Measurements from ENCODE around the gene RAB14.

Gene RAB14

DNA sequence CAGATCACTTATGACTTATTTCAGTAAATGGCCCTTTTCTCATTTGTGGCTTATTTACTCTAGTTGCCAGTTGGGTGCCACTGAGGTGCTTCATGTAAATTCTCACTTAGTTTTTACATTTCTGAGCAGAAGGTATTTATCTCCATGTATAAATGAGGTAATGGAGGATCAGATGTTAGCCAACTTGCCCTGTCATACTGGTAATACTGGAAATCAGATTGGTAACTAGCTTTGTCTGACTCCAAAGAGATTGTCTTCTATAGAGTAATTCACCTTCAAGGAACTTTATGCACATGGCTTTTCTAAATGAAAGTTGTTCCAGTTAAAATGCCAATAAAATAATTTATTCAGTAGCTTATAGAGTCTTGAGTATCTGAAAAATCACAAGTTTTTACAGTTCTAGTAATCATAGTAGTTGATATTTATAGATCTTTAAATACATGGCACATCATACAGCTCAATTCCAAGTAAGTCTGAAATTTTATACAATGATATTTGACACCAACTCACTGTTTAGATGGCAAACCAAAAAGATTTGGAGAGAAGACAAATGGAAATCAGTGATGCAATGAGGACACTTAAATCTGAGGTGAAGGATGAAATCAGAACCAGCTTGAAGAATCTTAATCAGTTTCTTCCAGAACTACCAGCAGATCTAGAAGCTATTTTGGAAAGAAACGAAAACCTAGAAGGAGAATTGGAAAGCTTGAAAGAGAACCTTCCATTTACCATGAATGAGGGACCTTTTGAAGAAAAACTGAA lies 28.8 kb downstream of the RAB14 start:
- TF ChIP-seq ZNF274 (IDR thresholded peaks at IDR 0.05; ENCODE audit: low read depth, low read length), result no peak
- H3K4me3 ChIP-seq (ENCODE audit: low read length), result no peak overlapping the region

DNA sequence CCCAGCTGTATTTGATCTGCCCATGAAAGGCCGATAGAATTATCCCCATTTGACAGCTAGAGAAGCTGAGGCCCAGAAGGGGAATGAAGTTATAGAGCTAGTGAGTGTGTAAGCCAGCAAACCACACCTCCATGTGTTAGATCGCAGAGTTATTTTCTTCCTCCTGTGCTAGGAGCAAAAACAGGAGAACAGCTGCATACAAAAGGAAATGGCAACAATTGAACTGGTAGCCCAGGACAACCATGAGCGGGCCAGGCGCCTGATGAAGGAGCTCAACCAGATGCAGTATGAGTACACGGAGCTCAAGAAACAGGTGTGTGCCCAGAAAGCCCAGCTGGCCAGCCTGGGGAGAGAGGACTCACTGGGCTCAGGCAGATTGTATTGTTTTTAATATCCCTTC lies 30.4 kb downstream of the RAB14 start:
- no peak for TF ChIP-seq ZNF274 (IDR thresholded peaks at IDR 0.05; ENCODE audit: low read depth, low read length)

DNA sequence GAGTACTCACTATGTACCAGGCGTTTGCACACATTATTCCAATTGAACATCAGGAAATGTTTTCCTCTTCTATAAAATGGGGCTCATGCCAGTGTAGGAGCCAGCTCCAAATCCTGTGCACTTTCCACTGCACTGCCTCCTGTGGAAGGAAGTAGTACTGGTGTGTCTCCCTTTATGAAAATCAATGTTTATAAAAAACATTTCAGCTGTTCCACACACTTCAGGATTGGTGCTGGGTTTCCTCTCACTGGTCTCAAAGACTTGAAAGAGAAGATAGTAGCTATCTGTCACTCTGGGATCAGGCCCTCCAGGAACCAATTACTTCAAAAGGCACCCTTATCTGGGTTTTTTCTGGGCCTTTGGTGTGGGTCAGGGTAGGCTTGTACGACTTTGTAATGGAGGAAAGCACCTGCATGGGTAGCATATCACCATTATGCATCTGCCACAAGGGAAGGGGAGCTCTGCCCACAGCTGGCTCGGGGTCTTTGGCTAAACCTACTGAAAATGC lies 32.5 kb downstream of the RAB14 start:
- no peak for TF ChIP-seq ZNF274 (IDR thresholded peaks at IDR 0.05; ENCODE audit: low read depth, low read length)
- no peak overlapping the region for H3K4me3 ChIP-seq (ENCODE audit: low read length)

More for the DNA sequence above, 30.4 kb downstream of the RAB14 start:
- H3K4me3 ChIP-seq (ENCODE audit: low read length), result no peak overlapping the region

DNA sequence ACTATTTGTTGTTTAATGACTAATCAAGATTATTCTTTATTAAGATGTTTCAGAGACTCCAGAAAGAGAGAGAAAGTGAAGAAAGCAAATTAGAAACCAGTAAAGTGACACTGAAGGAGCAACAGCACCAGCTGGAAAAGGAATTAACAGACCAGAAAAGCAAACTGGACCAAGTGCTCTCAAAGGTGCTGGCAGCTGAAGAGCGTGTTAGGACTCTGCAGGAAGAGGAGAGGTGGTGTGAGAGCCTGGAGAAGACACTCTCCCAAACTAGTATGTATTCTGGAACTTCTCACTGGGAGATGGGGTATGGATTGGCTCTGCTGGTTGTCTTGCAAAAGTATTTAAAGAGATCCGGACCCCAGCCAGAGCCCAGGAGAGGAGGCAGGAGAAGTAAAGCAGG lies 33.6 kb downstream of the RAB14 start:
- no peak for TF ChIP-seq ZNF274 (IDR thresholded peaks at IDR 0.05; ENCODE audit: low read depth, low read length)
- H3K4me3 ChIP-seq (ENCODE audit: low read length), result no peak overlapping the region

DNA sequence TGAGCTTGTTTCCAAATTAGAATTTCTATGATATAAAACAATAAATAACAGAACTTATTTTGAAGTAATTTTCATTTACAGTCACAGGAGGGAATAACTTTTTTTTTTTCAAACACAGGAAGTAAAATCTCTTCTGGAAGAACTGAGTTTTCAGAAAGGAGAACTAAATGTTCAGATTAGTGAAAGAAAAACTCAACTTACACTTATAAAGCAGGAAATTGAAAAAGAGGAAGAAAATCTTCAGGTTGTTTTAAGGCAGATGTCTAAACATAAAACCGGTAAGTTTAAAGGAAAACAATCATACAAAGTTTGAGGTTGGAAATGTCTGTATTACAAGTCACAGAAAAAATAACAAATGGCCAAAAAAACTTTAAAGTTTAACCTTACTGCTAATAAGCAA lies 41.6 kb downstream of the RAB14 start:
- no peak overlapping the region for H3K4me3 ChIP-seq (ENCODE audit: low read length)

DNA sequence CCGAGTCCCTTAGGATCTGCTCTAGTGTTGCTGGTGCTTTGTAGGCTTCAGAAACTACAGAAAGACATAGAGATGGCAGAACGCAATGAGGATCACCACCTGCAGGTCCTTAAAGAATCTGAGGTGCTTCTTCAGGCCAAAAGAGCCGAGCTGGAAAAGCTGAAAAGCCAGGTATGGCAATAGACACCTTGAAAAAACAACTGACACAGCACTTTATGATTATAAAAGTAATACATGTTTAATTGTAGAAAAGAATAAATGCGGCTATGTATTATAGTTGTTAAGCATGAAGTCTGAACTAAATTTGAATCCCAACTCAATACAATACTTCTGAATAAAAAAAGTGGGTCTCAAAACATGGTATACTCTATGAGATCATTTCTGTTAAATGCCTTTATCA lies 43.7 kb downstream of the RAB14 start:
- TF ChIP-seq ZNF274 (IDR thresholded peaks at IDR 0.05; ENCODE audit: low read depth, low read length), result no peak
- H3K4me3 ChIP-seq (ENCODE audit: low read length), result no peak overlapping the region

More for the DNA sequence above, 41.6 kb downstream of the RAB14 start:
- TF ChIP-seq ZNF274 (IDR thresholded peaks at IDR 0.05; ENCODE audit: low read depth, low read length), result no peak

DNA sequence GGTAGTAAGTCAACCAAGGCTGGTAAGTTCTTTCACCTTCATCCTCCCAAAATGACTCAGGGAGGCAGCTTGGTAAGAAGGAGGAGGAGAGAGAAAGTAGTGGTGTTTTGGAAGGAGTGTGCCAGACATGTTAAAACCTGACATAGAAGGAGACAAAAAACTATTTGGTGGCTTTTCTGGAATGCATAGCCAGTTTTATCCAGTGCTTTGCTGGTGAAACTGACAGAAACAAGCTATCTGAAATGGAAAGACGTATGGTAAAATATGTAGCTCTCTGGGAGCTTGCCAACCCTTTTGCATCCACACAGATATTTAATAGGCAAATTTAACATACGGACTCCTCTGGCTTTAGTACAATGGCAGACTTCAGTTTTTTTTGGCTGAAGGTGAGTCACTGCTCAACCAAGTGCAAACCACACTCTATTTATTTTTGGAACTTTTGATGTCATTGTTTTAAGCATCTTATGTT lies 45.4 kb downstream of the RAB14 start:
- no peak for TF ChIP-seq ZNF274 (IDR thresholded peaks at IDR 0.05; ENCODE audit: low read depth, low read length)
- peak overlapping the region; percentile 31; the same call in 1 of the 2 replicates for H3K4me3 ChIP-seq (ENCODE audit: low read length)

DNA sequence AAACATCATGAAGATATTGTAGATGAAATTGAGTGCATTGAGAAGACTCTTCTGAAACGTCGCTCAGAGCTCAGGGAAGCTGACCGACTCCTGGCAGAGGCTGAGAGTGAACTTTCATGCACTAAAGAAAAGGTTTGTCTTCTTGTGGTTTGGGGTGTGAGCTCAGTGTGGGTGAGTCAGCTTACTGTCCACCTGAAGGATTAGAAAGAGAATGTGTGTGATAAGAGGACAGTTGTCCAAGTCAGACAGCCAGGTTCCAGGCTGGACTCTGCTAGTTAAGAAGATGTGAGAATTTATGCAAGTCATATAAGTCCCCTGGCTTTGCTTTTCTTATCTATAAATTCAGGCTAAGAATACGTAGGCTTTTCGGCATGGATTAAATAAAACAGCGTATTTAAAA lies 46.9 kb downstream of the RAB14 start:
- TF ChIP-seq ZNF274 (IDR thresholded peaks at IDR 0.05; ENCODE audit: low read depth, low read length), result no peak
- no peak overlapping the region for H3K4me3 ChIP-seq (ENCODE audit: low read length)

DNA sequence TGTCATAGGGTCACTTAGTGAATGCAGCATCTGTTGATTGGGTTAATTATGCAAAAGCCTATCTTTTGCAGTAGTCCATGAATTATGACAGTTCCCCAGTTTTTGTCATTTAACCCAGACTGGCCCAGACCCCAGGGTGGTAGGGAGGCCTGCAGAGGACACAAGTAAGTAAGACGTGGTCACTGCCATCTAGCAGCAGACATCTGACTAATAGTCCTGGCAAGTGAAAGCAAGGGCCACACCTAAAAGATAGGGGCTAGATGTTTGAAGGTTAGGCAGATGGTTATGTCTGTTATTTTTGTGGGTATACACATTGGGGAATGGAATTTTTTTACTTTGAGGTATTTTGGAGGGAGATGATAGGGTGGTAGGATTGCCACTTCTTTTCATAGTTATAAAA lies 48.0 kb downstream of the RAB14 start:
- TF ChIP-seq ZNF274 (IDR thresholded peaks at IDR 0.05; ENCODE audit: low read depth, low read length), result no peak
- H3K4me3 ChIP-seq (ENCODE audit: low read length), result no peak overlapping the region

DNA sequence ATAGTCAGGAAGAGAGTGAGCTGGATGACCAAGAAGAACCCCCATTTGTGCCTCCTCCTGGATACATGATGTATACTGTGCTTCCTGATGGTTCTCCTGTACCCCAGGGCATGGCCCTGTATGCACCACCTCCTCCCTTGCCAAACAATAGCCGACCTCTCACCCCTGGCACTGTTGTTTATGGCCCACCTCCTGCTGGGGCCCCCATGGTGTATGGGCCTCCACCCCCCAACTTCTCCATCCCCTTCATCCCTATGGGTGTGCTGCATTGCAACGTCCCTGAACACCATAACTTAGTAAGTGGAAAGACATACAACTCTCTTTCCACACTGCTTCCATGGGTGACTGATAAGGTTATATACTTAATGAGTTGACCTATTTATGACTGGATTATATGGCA lies 51.5 kb downstream of the RAB14 start:
- no peak overlapping the region for H3K4me3 ChIP-seq (ENCODE audit: low read length)
- no peak for TF ChIP-seq ZNF274 (IDR thresholded peaks at IDR 0.05; ENCODE audit: low read depth, low read length)

DNA sequence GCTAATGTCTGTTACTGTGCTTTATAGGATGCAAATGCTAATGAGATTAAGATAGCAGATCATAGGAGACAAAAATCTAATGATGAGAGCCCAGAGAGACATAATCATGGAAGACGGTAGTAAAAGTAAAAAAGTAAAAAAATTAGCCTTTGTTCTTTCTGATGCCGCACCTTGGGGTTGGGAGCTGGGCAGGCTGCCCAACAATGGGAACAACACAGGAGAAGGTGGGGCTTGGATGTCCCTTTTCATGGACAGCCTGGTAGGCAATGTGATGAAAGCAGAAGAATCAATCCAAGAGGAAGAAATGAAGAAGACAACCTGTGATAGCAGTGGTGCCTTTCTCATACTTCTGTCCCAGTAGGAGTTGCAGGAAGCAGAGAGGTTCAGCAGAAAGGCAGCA lies 57.2 kb downstream of the RAB14 start:
- no peak overlapping the region for H3K4me3 ChIP-seq (ENCODE audit: low read length)
- TF ChIP-seq ZNF274 (IDR thresholded peaks at IDR 0.05; ENCODE audit: low read depth, low read length), result no peak

DNA sequence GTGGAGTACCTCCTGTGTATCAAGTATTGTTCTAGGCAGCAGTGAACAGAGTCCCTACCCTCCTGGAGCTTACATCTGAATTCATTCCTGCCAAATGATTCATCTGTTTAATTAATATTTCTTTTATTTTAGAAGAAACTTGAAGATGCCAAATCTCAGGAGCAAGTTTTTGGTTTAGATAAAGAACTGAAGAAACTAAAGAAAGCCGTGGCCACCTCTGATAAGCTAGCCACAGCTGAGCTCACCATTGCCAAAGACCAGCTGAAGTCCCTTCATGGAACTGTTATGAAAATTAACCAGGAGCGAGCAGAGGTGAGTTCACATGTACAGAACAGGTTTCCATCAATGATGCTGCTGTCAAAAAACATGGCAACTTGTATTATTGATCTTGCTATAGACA lies 57.9 kb downstream of the RAB14 start:
- no peak overlapping the region for H3K4me3 ChIP-seq (ENCODE audit: low read length)
- TF ChIP-seq ZNF274 (IDR thresholded peaks at IDR 0.05; ENCODE audit: low read depth, low read length), result no peak

DNA sequence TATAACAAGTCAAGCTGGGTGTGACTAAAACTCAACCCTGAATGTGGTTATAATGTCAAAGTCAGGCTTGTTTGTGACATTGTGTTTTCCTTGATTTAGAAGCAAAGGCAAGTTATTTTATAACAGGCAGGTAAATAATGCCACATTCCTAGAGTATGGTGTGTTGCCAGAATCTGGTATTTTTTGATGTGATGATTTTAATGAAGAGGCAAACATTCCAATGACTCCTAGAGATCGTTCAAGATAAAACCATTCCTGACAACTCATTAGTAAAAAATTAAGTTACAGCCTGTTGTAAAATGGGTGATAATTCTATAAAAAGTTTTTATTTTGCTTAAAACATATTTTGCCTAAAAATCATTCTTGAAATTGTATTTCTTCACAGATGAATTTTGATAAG lies 60.0 kb downstream of the RAB14 start:
- no peak for TF ChIP-seq ZNF274 (IDR thresholded peaks at IDR 0.05; ENCODE audit: low read depth, low read length)
- no peak overlapping the region for H3K4me3 ChIP-seq (ENCODE audit: low read length)

DNA sequence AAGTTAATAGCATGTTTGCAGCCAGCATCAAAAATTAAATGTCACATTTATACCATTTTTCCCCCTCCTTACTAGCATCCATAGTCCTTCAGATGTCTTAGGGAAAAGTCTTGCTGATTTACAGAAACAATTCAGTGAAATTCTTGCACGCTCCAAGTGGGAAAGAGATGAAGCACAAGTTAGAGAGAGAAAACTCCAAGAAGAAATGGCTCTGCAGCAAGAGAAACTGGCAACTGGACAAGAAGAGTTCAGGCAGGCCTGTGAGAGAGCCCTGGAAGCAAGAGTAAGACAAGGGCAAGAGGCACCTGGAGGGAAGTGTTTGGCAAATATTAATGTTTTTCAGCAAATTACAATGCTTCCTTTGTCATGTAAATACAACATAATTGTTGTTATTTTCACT lies 60.4 kb downstream of the RAB14 start:
- TF ChIP-seq ZNF274 (IDR thresholded peaks at IDR 0.05; ENCODE audit: low read depth, low read length), result no peak
- H3K4me3 ChIP-seq (ENCODE audit: low read length), result no peak overlapping the region

DNA sequence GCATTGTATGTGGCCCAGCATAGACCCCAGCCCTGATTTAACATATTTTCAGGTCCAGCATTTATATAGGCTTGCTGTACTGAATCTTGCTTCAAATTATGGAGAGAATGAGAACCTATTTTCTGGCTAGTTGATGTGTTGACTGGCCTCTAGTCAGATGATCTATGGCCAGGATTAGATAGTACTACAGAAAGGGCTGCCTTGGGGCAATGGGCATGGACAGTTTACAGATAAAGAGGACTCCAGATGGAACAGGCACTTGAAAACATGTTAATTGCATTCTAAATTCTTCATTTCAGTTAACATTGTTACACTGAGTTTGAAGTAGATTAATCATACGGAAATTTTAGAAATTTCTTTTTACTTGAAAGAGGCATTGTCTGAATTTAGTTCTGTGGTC lies 61.5 kb downstream of the RAB14 start:
- TF ChIP-seq ZNF274 (IDR thresholded peaks at IDR 0.05; ENCODE audit: low read depth, low read length), result no peak
- H3K4me3 ChIP-seq (ENCODE audit: low read length), result no peak overlapping the region

DNA sequence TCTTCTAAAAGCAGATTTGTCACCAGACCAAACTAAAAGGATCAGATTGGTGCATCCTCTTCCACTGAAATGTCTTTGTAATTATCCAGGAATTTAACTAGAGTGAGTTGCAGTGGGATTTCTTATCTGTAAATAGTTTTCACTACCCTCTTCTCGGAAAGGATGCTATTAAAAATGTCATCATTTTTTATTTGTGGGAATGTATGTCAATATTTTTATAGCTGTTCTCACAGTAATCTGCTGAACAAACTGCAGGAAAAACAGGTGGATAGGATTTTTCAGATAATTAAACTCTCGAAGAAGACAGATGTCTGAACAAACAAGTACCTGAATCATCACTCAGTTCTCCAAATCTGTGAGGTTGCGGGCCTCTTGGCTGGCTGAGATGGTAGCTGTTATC lies 62.7 kb downstream of the RAB14 start:
- H3K4me3 ChIP-seq (ENCODE audit: low read length), result no peak overlapping the region
- TF ChIP-seq ZNF274 (IDR thresholded peaks at IDR 0.05; ENCODE audit: low read depth, low read length), result no peak
